Uterine smooth muscle cell (primary cell): ENCODE data around the gene ZSWIM2. TPM values are rescaled to one million over a fixed set of nuclear protein-coding genes. Genes with fewer than 3 reads are reported as not detected.

Experiments
- total RNA-seq: library from RNA; depleted of rRNA; stranded (reverse); fragments of >200 nt; gene quantifications from 2 replicates; pipeline ENCODE4 v1.2.3, GENCODE V29; 2014

The ZSWIM2 gene
- 0.11 and 0.62 TPM in 2 replicates for total RNA-seq

GRCh38 chr2:186848873-186849578 lies at the start of gene ZSWIM2:
TSS of gene ZSWIM2 (minus strand) at chr2:186849170. CDS start at chr2:186849130, 40 bp downstream.

Other genes with a start within 250 kb of the ZSWIM2 start
- gene FAM171B, start 155.1 kb downstream of the ZSWIM2 start, total RNA-seq: 18.2 and 26.0 TPM in 2 replicates